K562 (cell line): ENCODE measurements around the gene AGPAT2. TPM values are rescaled to one million over a fixed set of nuclear protein-coding genes. Genes with fewer than 3 reads are reported as not detected.
A peak's percentile ranks its signal among the peaks of the same experiment; 100 is the strongest.

Experiments
- ATAC-seq: fragments of 200-7000 bp; cut with Tn5 transposase; 3 replicates; pipeline ENCODE4 v1.9.1; 2020; ENCODE audit warnings: moderate library complexity
- BruUV-seq: library from RNA; stranded (reverse); fragments of 400-500 nt; replicated peaks from 2 replicates; lab custom pipeline; 2021; lab: Mats Ljungman, UMichigan
- CTCF ChIA-PET: fragments of 300-600 bp; formaldehyde crosslinking; extraction: SDS; loops from one replicate; lab custom pipeline; 2021; ENCODE audit warnings: low intra/inter-chr PET ratio; lab: Yijun Ruan, JAX
- POLR2A ChIA-PET: fragments of 300-600, 350-650 bp; sonication (Branson Sonifier 250); formaldehyde crosslinking; extraction: SDS; loops from one replicate; lab custom pipeline; 2021; ENCODE audit warnings: antibody characterized with exemption, inconsistent platforms; lab: Yijun Ruan, JAX
- DNase-seq, 4 experiments: peaks; one replicate each; pipeline versions ENCODE4 v3.0.0 to v3.0.0-alpha.2; 2011 to 2018; ENCODE audit warnings: low spot score in 3 of 4, mixed read lengths in 3 of 4; ENCODE audit errors: extremely low read depth in 1 of 4
- FAIRE-seq: peaks from 2 replicates; lab custom pipeline; 2011; peaks lifted over from hg19 to GRCh38; lab: Jason Lieb, UNC
- H2AFZ ChIP-seq: 2 replicates; pipeline ENCODE4 v1.6.0; 2011; ENCODE audit warnings: low read depth, low read length, control low read depth, inconsistent platforms
- H3K27ac ChIP-seq: fragments of 200-600 bp; 3 replicates; pipeline ENCODE4 v1.8.0; 2011; ENCODE audit warnings: low read depth, mild to moderate bottlenecking, control low read depth, inconsistent platforms, low read length, moderate library complexity, mixed read lengths; ENCODE audit errors: extremely low read depth
- H3K27me3 ChIP-seq, 2 experiments: fragments of 300-600 bp in 1 of 2; 2 replicates in 1 of 2; 3 replicates in 1 of 2; pipeline versions ENCODE4 v1.6.0 to v1.8.0; 2011; ENCODE audit warnings: inconsistent platforms in 2 of 2, low read length in 2 of 2, mild to moderate bottlenecking in 1 of 2, mixed read lengths in 1 of 2, moderate library complexity in 1 of 2; ENCODE audit not compliant: control insufficient read depth in 2 of 2, insufficient read depth in 2 of 2
- H3K36me3 ChIP-seq: fragments of 300-600 bp; 3 replicates; pipeline ENCODE4 v1.8.0; 2011; ENCODE audit warnings: mild to moderate bottlenecking, low read length, inconsistent platforms; ENCODE audit not compliant: control insufficient read depth, insufficient read depth
- H3K4me1 ChIP-seq, 2 experiments: fragments of 200-600 bp in 1 of 2; replicated peaks in 1 of 2; 2 replicates in 1 of 2; 3 replicates in 1 of 2; pipeline versions ENCODE4 v1.5.1 to v1.8.0; 2011; ENCODE audit warnings: inconsistent platforms in 2 of 2, low read length in 2 of 2, mild to moderate bottlenecking in 1 of 2, mixed read lengths in 1 of 2, moderate library complexity in 1 of 2; ENCODE audit not compliant: control insufficient read depth in 2 of 2, insufficient read depth in 2 of 2
- H3K4me2 ChIP-seq: 2 replicates; pipeline ENCODE4 v1.6.1; 2011; ENCODE audit warnings: low read length, control low read depth, inconsistent platforms, mixed read lengths; ENCODE audit not compliant: insufficient read depth
- H3K4me3 ChIP-seq: fragments of 200-600 bp; sonication (generic), shearing (Covaris generic); 2 replicates; pipeline ENCODE4 v1.5.1; 2016; ENCODE audit warnings: control low read depth, inconsistent platforms
- H3K79me2 ChIP-seq: fragments of 200-600 bp; 3 replicates; pipeline ENCODE4 v1.8.0; 2011; ENCODE audit warnings: low read length, inconsistent platforms; ENCODE audit not compliant: control insufficient read depth, insufficient read depth
- H3K9ac ChIP-seq, 2 experiments: 2 replicates each; pipeline versions ENCODE4 v1.6.0 to v1.6.1; 2011; ENCODE audit warnings: low read depth in 2 of 2, low read length in 2 of 2, control low read depth in 1 of 2, inconsistent platforms in 1 of 2, mild to moderate bottlenecking in 1 of 2, mixed read lengths in 1 of 2; ENCODE audit not compliant: insufficient read depth in 1 of 2
- H3K9me1 ChIP-seq: one replicate; pipeline ENCODE4 v1.6.0; 2011; ENCODE audit warnings: inconsistent platforms, mild to moderate bottlenecking, low read length, moderate library complexity; ENCODE audit not compliant: control insufficient read depth, insufficient read depth
- H3K9me3 ChIP-seq: replicated peaks from 2 replicates; pipeline ENCODE4 v1.5.1; 2011; ENCODE audit warnings: low read depth, low read length, inconsistent platforms; ENCODE audit not compliant: control insufficient read depth, insufficient read depth
- H4K20me1 ChIP-seq: replicated peaks from 2 replicates; pipeline ENCODE4 v1.6.1; 2011; ENCODE audit warnings: low read length, inconsistent platforms, mixed read lengths; ENCODE audit not compliant: control insufficient read depth, insufficient read depth
- DACH1 ChIP-seq: fragments of 450-650 bp; IDR thresholded peaks from 2 replicates; pipeline ENCODE4 v1.6.1; 2018; ENCODE audit not compliant: partially characterized antibody
- FOSL1 ChIP-seq: fragments of 200-800 bp; sonication (Bioruptor generic); conservative IDR thresholded peaks from 2 replicates; pipeline ENCODE4 v1.6.1; 2016; ENCODE audit warnings: missing genetic modification characterization, missing compliant biosample characterization
- MAX ChIP-seq: sonication (generic); formaldehyde crosslinking; IDR thresholded peaks from 2 replicates; pipeline ENCODE4 v1.9.0; 2022; ENCODE audit warnings: mild to moderate bottlenecking, missing genetic modification reagents
- MCM5 ChIP-seq: fragments of 450-650 bp; IDR thresholded peaks from 2 replicates; pipeline ENCODE4 v1.6.1; 2016; ENCODE audit warnings: low read depth
- NFXL1 ChIP-seq: fragments of 450-650 bp; formaldehyde crosslinking; IDR thresholded peaks from 2 replicates; pipeline ENCODE4 v1.4.0; 2021; ENCODE audit warnings: mild to moderate bottlenecking
- ZBTB1 ChIP-seq: sonication (generic); formaldehyde crosslinking; IDR thresholded peaks from 2 replicates; pipeline ENCODE4 v1.8.1; 2023; ENCODE audit warnings: missing genetic modification reagents, low read depth, mild to moderate bottlenecking, borderline replicate concordance
- ZMIZ1 ChIP-seq, 2 experiments: fragments of 150-350 bp in 1 of 2; IDR thresholded peaks; 2 replicates each; pipeline ENCODE4 v1.6.1; 2012 to 2016; ENCODE audit warnings: low read depth in 2 of 2, low read length in 2 of 2, mild to moderate bottlenecking in 1 of 2, moderate library complexity in 1 of 2
- WGBS: fragments of 100-300 bp; shearing (Covaris generic); methylation state at CpG from one replicate; pipeline ENCODE4 v1.1.6; 2016; ENCODE audit warnings: low coverage, mixed read lengths; ENCODE audit not compliant: insufficient coverage; ENCODE audit errors: missing lambda C conversion rate; 5-methylcytosine and 5-hydroxymethylcytosine counted together
- in situ Hi-C: fragments of 300-500 bp; cut with MboI; formaldehyde crosslinking; loops from 4 replicates; pipeline ENCODE4 v1.15.0; 2018; ENCODE audit warnings: inconsistent platforms, mixed read lengths
- intact Hi-C: fragments of 100-400 bp; cut with micrococcal nuclease; formaldehyde crosslinking; loops from 2 replicates; pipeline ENCODE4 v1.14.2; 2022
- polyA plus RNA-seq, 8 experiments: library from polyadenylated mRNA; depleted of rRNA in 4 of 8; stranded (reverse) in 5 of 8; unstranded in 3 of 8; fragments of >200 nt; fragmentation: Nextera tagmentation in 2 of 8; fragmentation: Illumina TruSeq in 1 of 8; extraction: Ambion mirVana in 2 of 8; extraction: Trizol in 1 of 8; gene quantifications; 2 replicates each; pipeline versions ENCODE4 v1.2.1 to v1.2.3, GENCODE V29; 2011 to 2014; ENCODE audit warnings: inconsistent platforms in 1 of 8, missing spikeins in 1 of 8
- total RNA-seq, 7 experiments: library from RNA; depleted of rRNA in 6 of 7; stranded (reverse); fragments of >200 nt in 6 of 7; fragmentation: Illumina TruSeq in 2 of 7; extraction: Trizol in 2 of 7; gene quantifications; 2 replicates each; pipeline versions ENCODE4 v1.2.1 to v1.2.3, GENCODE V29; 2011 to 2021; ENCODE audit warnings: low replicate concordance in 1 of 7
- TF ChIP-seq, protein P1 (sequence below), 2 experiments: fragments of 450-650 bp; IDR thresholded peaks; 2 replicates each; pipeline ENCODE4 v1.6.1; 2016

The AGPAT2 gene
- total and polyA plus RNA-seq, 9 of the 15 experiments (the other 6 are each of a cell fraction or from before 2014, with no cell fraction given) = 0.13 to 54.5 (median 23.9) TPM

GRCh38 chr9:136643596-136644342 is 43.5 kb downstream of the AGPAT2 start:
- ChIA-PET POLR2A (interaction anchor here (0.6 to 1.1 kb wide), 2 partner anchors 10 to 62 kb away, joined by 3 read pairs; no protein-coding TSS in a partner anchor), CTCF (interaction anchor here (0.6 to 1.9 kb wide), 5 partner anchors 10 to 305 kb away, joined by 3 to 11 read pairs (median 4); no protein-coding TSS in a partner anchor)
- Histone ChIP-seq H3K27ac (no peak overlapping the region), H3K4me1 (peaks cover 38 to 60% of the 10 kb centered on the region in 2 experiments), H3K36me3 (no peaks in the 10 kb centered on the region), H4K20me1 (no peaks in the 10 kb centered on the region), H2AFZ (peak overlapping the region; percentile 57), H3K27me3 (no peaks in the 10 kb centered on the region), H3K4me3 (no peak overlapping the region), H3K9me1 (no peaks in the 10 kb centered on the region), H3K79me2 (peaks cover 31% of the 10 kb centered on the region), H3K4me2 (peak overlapping the region; percentile 38; the same call in 1 of the 2 replicates), H3K9ac (peak overlapping the region in 1 of 2 experiments; percentile 94; a peak in 2 of 4 replicates), H3K9me3 (no peaks in the 10 kb centered on the region)
- BruUV-seq = no TSS peak
- in situ Hi-C loops (loop anchor here (25.0 kb wide), 1 partner anchor 306 kb away; the partner anchor contains the start of gene GPSM1), intact Hi-C loops (loop anchor here (2.0 kb wide), 1 partner anchor 13 kb away; no protein-coding TSS in a partner anchor)
- ATAC-seq (no peak), FAIRE-seq (no peak), DNase-seq (no peak)
- 0 out of 2 replicates have a peak, but pooled peaks have one; percentile 3 for TF ChIP-seq ZBTB1 (CRISPR knock-in tag)
- TF ChIP-seq MCM5 = no peak
- TF ChIP-seq, protein P1, sequence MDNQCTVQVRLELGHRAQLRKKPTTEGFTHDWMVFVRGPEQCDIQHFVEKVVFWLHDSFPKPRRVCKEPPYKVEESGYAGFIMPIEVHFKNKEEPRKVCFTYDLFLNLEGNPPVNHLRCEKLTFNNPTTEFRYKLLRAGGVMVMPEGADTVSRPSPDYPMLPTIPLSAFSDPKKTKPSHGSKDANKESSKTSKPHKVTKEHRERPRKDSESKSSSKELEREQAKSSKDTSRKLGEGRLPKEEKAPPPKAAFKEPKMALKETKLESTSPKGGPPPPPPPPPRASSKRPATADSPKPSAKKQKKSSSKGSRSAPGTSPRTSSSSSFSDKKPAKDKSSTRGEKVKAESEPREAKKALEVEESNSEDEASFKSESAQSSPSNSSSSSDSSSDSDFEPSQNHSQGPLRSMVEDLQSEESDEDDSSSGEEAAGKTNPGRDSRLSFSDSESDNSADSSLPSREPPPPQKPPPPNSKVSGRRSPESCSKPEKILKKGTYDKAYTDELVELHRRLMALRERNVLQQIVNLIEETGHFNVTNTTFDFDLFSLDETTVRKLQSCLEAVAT (IDR thresholded peaks at IDR 0.05) = peak in 1 of 2 experiments; percentile 69; a peak in 2 of 4 replicates
- TF ChIP-seq NFXL1 (CRISPR knock-in tag) = no peak
- TF ChIP-seq MAX (CRISPR knock-in tag) = no peak
- TF ChIP-seq DACH1 = no peak
- TF ChIP-seq FOSL1 = no peak
- no peak for TF ChIP-seq ZMIZ1 (IDR thresholded peaks at IDR 0.05; ENCODE audit: low read depth in 2 of 2, low read length in 2 of 2)
- 73% methylated on average over 31 of the region's 31 CpGs for WGBS
